HG03558 (cell line): Measurements from ENCODE around the gene RNF208.

Experiments used
- ATAC-seq: cut with Tn5 transposase; IDR thresholded peaks from one replicate; pipeline ENCODE4 v1.9.1; 2021; ENCODE audit warnings: moderate number of reproducible peaks; ENCODE audit not compliant: unreplicated experiment; ENCODE audit errors: extremely low read depth

The RNF208 gene

GRCh38 chr9:137194388-137194787, 27.7 kb downstream of the RNF208 start:
- no peak for ATAC-seq

- ATAC-seq: no peak
Observed at GRCh38 chr9:137193771-137194170, 28.3 kb downstream of the RNF208 start.

DNA sequence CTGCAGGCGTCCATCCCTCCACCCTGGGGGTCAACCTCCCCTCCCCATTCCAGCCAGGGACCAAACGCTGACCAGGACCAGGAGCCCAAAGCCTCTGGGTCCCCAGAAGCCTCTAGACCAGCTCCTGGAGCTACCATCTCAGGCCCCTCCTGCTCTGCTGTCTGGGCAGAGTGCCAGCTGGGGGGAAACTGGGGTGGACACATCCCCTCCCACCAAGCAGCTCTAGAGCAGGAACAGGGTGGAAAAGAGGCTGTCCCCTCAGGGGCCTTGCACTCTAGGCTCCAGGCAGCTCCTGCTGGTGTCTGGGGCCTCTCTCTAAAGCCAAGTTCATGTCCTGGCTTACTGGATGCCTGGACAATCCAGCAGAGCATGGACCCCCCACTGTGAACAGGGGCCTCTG, 29.2 kb downstream of the RNF208 start:
- no peak for ATAC-seq

- ATAC-seq: no peak
Observed at GRCh38 chr9:137192448-137192780, 29.6 kb downstream of the RNF208 start.

GRCh38 chr9:137191691-137192447, 30.2 kb downstream of the RNF208 start:
- ATAC-seq: no peak

DNA sequence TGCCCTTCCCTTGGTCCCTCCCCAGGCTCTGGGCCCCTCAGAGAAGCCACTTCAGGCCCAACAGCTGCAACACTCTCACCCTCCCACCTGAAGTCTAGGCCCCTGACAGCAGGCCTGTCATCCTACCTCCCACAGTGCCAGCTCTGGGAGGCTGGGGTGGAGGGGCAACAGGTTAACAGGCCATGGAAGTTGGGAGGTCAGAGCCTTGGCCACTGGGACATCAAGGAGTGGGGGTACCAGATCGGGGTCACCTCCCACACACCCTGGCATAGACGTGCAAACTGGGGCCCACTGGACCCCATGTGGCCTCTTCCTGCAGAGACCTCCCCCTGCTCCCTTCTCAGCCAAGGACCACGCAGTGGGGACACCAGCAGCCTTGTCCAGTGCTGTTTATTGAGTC, 30.8 kb downstream of the RNF208 start:
- ATAC-seq: no peak

DNA sequence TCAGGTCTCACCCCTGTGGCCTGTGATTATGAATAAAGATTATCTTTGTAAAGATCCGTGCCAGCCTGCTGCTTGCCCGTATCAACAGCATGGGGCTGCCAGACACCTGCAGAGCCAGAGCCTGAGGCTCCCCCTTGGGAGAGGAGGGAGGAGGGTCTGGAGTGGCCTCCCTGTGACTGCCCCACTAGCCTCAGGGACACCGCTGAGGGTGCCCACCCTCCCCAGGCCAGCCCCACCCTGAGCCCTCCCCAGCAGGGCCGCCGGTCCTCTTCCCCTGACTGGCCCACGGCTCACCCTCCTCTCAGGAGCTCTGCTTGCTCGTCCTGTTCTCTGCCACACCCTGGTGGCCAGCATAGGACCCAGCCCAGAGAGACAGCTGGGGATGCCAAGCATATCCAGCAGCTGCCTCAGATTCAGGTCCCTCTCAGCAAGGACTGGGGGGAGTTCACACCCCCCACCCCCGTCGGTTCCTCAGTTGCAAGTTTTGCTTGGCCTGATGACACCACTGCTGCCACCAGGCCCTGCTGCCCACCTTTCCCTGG, 31.7 kb downstream of the RNF208 start:
- ATAC-seq: no peak

- no peak for ATAC-seq
Observed at GRCh38 chr9:137189297-137190295, 32.4 kb downstream of the RNF208 start.

DNA sequence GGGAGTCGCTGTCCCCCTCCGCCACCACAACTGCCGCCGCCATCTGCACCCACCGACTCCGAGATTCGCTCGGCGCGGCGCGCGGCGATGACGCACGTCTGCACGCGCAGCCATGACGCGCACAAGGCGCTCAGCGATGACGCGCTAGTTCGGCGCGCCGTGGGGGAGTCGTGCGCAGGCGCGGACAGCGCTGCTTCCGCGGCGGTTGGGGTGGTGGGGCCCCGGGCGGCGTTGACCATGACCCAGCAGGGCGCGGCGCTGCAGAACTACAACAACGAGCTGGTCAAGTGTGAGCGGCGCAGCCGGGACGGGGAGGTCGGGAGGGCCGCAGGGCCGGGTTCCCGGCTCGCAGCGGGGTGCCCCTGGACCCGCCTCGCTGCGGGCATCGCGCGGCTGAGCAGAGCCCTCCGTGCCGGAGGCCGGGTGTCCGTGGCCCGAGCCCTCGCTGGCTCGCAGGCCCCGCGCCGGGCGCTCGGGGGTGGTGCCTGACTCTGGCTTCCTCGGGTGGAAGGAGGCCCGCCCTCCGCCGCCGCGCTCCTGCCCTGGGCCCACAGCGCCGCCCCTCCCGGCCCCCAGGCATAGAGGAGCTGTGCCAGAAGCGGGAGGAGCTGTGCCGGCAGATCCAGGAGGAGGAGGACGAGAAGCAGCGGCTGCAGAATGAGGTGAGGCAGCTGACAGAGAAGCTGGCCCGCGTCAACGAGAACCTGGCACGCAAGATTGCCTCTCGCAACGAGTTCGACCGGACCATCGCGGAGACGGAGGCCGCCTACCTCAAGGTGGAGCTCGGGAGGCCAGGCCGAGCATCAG, 33.3 kb downstream of the RNF208 start, which contains the start of the genes ANAPC2 and SSNA1:
Gene ANAPC2 (minus strand): TSS at position 71 of the 807 bp plus-strand sequence. CDS start 28 bp downstream, at position 43.
Gene SSNA1 (plus strand): TSS at position 187 of the 807 bp plus-strand sequence. CDS start 51 bp downstream, at position 238.
- peak; percentile 63 for ATAC-seq

DNA sequence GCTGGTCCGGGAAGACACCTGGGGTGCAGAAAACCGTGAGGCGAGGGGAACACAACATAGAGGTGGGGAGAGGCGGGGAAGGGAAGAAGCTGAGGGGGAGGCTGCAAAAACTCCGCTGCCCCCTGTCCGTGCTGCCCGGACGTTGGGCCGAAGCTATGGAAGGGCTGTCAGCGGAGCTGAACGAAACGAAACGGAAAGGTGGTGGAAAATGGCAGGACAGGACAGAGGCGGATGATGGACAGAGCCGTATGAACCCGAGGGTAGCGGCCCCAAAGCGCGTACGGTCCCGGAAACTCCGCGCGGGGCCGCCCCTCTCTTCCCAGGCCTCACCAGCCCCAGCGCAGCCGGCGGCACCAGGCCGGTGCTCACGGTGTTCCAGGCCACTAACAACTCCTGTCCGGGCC, 34.0 kb downstream of the RNF208 start:
- ATAC-seq: no peak

DNA sequence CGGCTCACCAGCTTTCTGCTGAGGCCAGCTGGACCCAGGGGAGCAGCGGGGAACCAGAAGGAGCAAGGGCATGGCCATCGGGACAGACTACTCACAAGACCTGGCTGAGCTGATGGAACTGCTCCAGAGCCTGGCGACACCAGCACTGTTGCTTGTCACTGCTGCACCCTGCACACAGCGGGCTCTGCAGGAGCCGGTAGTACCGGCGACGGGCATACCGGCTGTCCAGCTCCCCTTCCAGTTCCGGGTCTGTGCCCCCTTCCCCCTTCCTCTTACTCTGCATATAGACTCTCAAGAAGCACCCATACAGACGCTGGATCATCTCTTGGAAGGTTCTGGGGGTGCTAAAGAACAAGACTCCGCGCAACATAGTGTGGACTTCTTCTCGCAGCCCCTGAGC, 34.7 kb downstream of the RNF208 start:
- no peak for ATAC-seq

- ATAC-seq: no peak
Observed at GRCh38 chr9:137186385-137186784, 35.7 kb downstream of the RNF208 start.

- no peak for ATAC-seq
Observed at GRCh38 chr9:137185921-137186320, 36.1 kb downstream of the RNF208 start.

DNA sequence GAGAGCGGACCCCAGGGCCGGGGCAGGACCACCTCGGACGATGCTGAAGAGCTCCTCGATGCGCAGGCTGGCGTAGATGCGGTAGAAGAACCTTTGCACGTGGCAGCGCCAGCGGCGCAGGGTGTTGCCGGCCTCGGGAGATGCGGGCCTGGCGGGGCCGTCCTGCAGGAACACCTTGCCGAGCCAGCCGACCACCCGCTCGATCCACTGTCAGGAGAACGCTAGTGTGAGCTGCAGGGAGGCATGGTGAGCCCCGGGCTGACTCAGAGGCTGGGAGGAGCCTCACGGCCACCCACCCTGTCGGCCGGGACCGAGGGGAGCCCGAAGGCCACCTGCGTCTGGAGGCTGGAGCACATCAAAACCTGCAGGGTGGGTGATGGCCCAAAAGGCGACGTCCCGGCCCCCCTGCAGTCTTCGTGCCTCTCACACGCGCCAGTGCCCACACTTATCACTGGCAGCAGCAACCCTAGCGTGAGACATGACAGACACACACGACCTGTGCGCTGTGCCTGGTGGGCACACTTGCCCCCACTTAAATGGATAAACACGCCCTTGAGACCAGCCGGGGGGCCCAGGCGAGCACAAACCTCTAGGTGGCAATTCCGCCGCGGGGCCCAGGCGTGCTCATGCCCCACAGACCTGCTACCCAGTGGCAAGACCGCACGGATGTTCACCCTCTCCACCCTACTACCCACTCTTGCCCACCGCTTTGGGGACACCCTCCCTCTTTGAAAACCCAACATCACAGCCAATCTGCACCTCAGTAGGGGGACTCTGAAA, 37.0 kb downstream of the RNF208 start:
- no peak for ATAC-seq

DNA sequence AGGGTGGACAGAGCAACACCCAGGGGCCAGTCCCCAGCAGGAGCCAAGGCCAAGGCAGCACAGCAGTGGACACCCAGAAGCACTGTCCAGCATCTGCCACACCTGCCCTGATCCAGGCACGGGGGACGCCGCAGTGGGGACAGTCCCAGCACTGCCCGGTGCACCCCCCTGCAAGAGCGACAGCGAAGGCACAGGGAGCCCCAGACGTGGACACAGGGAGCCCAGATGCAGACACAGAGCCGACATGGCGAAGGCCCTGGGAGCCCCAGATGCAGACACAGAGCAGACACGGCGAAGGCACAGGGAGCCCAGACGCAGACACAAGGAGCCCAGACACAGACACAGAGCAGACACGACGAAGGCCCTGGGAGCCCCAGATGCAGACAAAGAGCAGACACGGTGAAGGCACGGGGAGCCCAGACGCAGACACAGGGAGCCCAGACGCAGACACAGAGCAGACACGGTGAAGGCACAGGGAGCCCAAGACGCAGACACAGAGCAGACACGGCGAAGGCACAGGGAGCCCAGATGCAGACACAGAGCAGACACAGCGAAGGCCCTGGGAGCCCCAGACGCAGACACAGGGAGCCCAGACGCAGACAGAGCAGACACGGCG, 38.0 kb downstream of the RNF208 start:
- ATAC-seq: no peak

DNA sequence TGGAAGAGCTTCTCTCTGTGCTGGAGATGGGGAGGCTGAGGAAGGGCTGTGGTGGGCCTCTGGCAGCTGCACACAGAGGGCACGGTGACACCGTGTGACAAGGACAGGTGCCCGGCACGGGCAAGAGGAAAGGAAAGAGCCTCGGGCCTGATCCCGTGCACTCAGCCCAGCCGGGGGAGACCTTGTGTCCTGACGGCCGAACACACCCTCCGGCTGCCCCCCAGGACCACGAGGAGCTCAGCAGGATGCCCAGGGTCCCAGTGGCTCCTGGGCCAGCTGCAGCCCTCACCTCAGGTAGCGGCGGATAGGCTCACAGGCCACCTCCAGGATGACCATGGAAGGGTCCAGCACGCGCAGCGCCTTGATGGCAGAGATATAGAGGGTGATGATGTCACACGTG, 39.2 kb downstream of the RNF208 start:
- ATAC-seq: no peak

DNA sequence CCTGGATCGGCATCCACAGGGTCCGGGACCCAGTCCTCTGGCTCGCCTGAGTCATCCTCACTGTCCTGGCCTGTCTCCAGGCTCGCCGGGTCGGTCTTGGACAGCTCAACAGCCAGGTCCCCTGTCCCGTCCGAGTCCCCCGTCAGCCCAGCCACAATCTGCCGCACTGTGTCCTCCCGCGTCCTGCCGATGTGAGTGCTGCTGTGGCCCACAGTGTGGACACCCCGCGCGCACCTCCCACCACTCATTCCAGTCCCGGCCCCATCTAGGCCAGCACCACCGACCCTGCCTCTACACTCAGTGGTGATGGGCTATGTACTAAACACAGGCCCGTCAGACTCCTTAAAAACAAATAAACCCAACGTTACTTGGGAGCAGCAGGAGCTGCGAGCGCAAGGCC, 40.4 kb downstream of the RNF208 start:
- no peak for ATAC-seq

- no peak for ATAC-seq
Observed at GRCh38 chr9:137180491-137180890, 41.5 kb downstream of the RNF208 start.

- no peak for ATAC-seq
Observed at GRCh38 chr9:137179761-137180160, 42.3 kb downstream of the RNF208 start.
